HCT116 (cell line): ENCODE results near the gene GP1BB.

Source experiments
- CEBPB ChIP-seq: IDR thresholded peaks from 2 replicates; pipeline ENCODE4 v1.6.1; 2012; ENCODE audit warnings: low read depth
- CTCF ChIP-seq, 3 experiments: fragments of 200-600 bp in 1 of 3; sonication (generic) in 1 of 3; IDR thresholded peaks in 2 of 3; conservative IDR thresholded peaks in 1 of 3; 2 replicates each; pipeline ENCODE4 v1.5.1; 2012 to 2017; ENCODE audit warnings: low read depth in 2 of 3, low read length in 2 of 3, antibody characterized with exemption in 1 of 3, borderline replicate concordance in 1 of 3, control low read depth in 1 of 3, mild to moderate bottlenecking in 1 of 3, mixed read lengths in 1 of 3, mixed run types in 1 of 3, moderate library complexity in 1 of 3; ENCODE audit not compliant: insufficient read depth in 1 of 3
- EZH2phosphoT487 ChIP-seq: fragments of 200-600 bp; IDR thresholded peaks from 2 replicates; pipeline ENCODE4 v1.6.1; 2018; ENCODE audit warnings: antibody characterized with exemption, borderline replicate concordance
- POLR2A ChIP-seq: IDR thresholded peaks from 2 replicates; pipeline ENCODE4 v1.7.0; 2011; ENCODE audit warnings: borderline replicate concordance; ENCODE audit not compliant: insufficient read depth, insufficient read length; ENCODE audit errors: extremely low read depth
- POLR2AphosphoS5 ChIP-seq: IDR thresholded peaks from 2 replicates; pipeline ENCODE4 v1.6.1; 2011; ENCODE audit warnings: mild to moderate bottlenecking, low read depth, low read length, moderate library complexity
- RAD21 ChIP-seq: IDR thresholded peaks from 2 replicates; pipeline ENCODE4 v1.6.1; 2012; ENCODE audit warnings: low read depth, mild to moderate bottlenecking
- SP1 ChIP-seq: IDR thresholded peaks from 2 replicates; pipeline ENCODE4 v1.6.1; 2012; ENCODE audit warnings: low read depth
- TF ChIP-seq, protein P1 (sequence below): IDR thresholded peaks from 2 replicates; pipeline ENCODE4 v1.6.1; 2012

- TF ChIP-seq CTCF (IDR thresholded peaks at IDR 0.05 in 2 of 3, conservative IDR thresholded peaks at IDR 0.05 in 1 of 3; ENCODE audit: borderline replicate concordance in 1 of 3, insufficient read depth in 1 of 3, low read depth in 2 of 3, low read length in 2 of 3) (no peak), CEBPB (no peak), POLR2A (no peak), POLR2AphosphoS5 (no peak), SP1 (no peak), EZH2phosphoT487 (no peak), RAD21 (no peak)
- TF ChIP-seq, protein P1, sequence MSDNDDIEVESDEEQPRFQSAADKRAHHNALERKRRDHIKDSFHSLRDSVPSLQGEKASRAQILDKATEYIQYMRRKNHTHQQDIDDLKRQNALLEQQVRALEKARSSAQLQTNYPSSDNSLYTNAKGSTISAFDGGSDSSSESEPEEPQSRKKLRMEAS: no peak
Observed at GRCh38 chr22:19720999-19721329, 2.4 kb upstream of the GP1BB start.
